Measurements from ENCODE around the gene PLCB3. TPM values are rescaled to one million over a fixed set of nuclear protein-coding genes. Genes with fewer than 3 reads are reported as not detected.
A peak's percentile ranks its signal among the peaks of the same experiment; 100 is the strongest.

Gene PLCB3
- total RNA-seq, 1 experiment from 2014 or later, result 42.3 TPM

DNA sequence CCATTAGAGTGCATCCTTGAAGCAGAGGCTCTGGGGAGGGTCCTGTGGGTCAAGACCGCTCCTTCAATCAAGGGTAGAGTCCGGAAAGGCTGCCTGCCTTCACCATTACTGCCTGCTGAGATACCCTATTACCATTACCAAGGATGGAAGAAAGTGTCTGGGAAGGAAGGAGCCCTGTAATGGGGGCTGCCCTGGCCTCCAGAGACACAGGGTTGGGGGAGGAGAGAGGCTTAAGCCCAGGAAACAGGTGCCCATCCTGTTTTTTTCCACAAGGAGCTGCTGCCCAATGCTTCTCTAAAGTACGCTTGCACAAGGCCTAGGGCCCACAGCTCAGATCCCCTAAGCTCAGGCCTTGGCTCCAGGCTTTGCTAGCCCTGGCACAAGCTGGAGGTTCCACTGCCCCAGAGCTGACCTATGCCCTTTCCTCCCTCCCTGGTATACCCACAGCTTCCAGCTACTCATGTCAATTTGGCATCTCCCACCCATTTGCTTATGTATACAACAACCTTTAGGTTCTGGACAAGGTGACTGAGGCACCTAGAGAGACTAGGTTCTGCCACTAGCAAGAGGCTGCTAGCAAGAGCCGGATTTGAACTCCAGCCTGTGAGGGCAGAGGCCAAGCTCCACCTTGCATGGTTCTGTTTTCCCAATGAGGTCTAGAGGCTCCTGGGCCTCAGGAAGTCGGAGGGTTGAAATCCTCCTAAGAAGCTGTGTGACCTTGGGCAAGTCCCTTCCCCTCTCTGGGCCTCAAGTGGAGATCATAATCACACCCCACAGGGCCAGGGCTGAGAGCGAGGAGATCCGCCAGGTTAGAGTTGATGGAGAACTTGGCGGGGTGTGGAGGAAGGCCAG lies 1.5 kb upstream of the PLCB3 start:
- no peak for DNase-seq (ENCODE audit: low read depth)

DNA sequence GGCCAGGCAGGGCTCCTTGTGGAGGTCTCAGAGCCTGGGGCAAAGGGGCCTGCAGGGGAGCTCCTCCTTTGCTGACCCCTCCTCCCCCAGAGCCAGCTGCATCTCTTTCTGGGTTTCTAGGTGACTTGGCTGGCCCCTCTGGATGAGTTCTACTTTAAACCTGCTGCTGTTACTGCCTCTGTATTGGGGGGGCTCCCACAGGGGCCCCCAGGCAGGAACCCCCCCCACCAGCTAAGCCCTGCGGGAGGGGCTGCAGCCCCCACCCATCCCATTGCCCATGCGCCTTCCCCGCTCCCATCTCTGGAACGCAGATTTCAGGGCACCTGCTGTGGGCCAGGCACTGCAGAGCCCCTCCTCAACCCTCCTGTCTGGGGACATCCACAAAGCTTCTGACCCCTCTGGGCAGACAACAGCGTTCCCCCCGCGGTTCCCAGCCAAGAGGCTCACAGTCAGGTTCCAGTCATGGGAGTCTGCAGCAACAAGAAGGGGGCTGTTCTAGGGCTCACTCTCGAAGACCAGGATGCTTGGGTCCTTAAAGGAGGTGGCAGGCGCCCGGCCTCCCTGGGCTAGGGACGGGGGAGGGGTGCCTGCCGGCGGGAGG lies 815 bp upstream of the PLCB3 start:
- DNase-seq (ENCODE audit: low read depth), result peak; percentile 40

DNA sequence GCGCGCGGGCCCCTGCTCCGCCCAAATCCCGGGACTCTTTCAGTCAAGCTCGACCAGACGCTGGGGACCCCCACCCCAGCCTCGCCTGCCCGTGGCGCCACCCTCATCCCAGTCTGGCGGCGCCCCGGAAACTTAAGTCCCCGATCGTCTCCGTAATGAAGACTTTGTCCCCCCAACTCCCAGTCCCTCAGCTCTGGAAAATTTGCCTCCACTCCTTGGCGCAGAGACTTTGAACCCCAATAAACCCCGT lies 348 bp downstream of the PLCB3 start:
- no peak for DNase-seq (ENCODE audit: low read depth)

DNA sequence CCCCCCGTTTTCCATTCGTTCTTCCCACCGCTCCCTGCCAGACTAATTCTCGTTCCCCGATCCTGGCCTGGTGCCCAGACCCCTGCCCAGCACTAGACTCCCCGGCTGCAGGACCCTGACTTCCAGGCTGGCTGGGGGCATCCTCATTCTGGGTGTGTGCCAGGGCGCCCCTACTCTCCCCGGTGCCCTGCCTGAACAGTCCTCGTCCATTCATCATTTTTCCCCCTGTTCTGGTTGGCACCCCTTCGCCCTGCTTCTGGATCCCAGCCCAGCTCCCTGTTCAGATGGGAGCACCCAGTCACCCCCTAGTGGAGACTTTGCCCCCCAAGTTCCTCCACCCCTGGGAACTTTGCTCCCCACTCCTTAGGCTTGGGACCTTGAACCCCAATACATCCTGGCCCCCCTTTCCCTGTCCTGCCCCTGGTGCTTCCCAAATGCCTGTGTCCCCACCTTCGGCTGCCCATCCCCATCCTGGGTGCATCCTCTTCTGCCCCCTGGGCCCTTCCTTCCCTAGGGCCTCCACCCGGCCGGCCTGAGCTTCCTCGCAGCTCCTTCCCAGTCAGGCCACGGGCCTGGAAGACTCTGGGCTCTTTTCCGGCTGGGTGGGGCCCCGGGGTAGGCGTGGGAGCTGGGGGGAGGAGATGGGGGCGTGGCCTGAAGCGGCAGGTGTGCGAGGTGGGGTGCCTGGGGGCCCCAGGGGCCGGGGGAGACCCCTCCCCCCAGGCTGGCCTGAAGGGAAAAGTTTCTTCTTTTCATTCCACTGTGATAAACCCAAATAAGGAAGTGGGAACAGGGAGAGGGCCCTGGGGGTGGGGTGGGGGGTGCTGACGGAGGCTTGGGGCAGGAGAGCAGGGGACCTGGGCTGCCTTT lies 908 bp downstream of the PLCB3 start:
- peak; percentile 58 for DNase-seq (ENCODE audit: low read depth)

DNA sequence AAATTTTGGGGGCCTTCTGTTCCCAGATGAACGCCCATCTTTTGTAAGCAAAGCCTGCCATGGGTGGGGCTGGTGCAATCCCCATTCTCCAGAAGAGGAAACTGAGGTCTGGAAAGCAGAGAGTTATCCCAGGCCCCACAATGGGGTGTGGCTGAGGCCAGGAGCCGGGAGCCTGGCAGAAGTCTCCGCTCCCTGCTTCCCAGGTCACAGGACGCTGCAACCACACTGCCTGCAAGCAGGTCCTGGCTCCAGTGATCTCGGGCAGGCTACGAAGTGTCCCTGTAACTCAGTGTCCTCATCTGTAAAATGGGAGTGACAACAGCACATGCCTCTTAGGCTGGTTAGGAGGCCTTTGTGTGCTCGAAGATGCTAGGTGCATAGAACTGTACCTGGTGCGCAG lies 1.7 kb downstream of the PLCB3 start:
- no peak for DNase-seq (ENCODE audit: low read depth)

DNA sequence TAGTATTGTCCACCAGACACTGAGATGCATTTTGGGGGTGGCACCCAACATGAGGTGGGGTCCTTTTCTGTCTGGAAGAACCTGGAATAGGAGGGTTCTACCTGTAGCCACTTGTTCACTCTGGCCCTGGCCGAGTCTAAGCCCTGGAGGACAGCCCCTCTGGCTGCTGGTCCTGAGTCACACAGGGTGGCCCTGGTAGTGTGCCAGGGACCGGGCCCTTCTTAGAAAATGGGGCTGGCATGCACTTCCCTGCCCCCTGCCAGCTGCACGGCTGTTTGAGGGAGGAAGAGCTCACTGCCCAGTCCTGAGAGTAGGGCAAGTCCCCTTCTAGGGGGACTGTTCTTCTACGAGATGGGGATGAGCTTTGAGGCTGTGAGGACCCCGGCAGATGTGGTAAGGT lies 2.2 kb downstream of the PLCB3 start:
- peak; percentile 59 for DNase-seq (ENCODE audit: low read depth)

DNA sequence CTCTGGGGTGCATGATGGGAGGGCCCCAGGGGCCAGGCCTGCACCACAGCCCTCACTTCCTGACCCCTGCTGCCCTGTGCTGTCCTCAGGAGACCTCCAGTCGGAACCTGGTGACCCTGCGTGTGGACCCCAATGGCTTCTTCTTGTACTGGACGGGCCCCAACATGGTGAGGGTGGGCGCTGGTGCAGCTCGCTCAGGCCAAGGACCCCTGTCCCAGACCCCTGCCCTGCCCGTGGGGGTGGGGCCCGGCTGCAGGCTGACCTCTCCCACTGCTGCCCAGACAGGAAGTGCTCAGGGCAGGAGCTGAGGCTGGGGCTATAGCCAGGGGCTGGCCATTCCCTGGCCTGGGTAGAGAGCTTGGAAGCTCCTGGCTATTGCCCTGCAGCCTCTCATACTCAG lies 3.0 kb downstream of the PLCB3 start:
- DNase-seq (ENCODE audit: low read depth), result no peak

DNA sequence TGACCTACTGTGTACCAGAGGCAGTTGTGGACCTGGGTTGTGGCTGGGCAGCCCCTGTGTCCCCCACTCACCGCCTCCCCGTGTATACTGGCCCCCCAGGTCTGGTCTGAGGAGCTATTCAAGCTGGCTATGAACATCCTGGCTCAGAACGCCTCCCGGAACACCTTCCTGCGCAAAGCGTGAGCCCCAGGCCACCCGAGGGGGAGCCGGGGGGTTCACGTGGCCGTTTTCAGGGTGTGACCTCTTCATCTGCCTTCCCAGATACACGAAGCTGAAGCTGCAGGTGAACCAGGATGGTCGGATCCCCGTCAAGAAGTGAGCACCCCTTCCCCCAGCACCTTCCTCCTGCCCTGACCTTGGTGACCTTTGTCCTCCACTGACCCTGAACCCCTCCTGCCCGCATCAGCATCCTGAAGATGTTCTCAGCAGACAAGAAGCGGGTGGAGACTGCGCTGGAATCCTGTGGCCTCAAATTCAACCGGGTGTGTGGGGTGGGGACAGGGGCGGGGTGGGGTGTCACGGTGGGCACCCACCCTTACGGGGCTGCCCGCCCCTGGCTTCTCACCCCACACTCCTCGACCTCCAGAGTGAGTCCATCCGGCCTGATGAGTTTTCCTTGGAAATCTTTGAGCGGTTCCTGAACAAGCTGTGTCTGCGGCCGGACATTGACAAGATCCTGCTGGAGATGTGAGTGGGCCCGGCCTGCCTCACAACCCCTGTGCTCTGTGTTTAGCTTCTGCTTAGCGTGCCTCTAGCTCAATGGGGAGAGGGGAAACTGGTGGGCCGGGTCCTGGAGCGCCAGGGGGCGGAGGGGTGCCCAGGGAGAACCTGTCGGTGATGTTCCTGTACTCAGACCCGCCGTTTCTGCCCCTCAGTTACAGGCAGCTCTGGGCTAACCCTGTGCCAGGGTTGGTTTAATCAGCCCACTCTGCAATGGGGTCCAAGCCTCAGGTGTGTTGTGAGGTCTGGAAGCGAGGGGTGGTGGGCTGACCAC lies 4.1 kb downstream of the PLCB3 start:
- no peak for DNase-seq (ENCODE audit: low read depth)

DNA sequence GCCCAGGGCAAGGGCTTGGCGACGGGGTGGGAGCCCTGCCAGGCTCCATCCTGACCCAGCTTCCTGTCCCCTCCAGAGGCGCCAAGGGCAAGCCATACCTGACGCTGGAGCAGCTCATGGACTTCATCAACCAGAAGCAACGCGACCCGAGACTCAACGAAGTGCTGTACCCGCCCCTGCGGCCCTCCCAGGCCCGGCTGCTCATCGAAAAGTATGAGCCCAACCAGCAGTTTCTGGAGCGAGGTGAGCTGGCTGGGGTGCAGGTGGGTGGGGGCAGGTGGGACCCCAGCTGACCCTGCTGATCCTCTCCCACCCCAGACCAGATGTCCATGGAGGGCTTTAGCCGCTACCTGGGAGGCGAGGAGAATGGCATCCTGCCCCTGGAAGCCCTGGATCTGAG lies 5.0 kb downstream of the PLCB3 start:
- DNase-seq (ENCODE audit: low read depth), result no peak

DNA sequence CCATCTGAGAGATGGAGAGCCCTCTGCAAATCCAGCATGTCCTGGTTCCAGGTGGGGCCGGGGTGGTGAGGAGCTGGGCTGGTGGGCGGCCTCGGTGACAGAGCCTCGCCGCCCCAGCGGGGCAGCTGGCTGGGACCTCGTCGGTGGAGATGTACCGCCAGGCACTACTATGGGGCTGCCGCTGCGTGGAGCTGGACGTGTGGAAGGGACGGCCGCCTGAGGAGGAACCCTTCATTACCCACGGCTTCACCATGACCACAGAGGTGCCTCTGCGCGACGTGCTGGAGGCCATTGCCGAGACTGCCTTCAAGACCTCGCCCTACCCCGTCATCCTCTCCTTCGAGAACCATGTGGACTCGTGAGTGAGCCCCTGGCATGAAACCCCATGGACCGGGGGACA lies 7.0 kb downstream of the PLCB3 start:
- DNase-seq (ENCODE audit: low read depth), result no peak

DNA sequence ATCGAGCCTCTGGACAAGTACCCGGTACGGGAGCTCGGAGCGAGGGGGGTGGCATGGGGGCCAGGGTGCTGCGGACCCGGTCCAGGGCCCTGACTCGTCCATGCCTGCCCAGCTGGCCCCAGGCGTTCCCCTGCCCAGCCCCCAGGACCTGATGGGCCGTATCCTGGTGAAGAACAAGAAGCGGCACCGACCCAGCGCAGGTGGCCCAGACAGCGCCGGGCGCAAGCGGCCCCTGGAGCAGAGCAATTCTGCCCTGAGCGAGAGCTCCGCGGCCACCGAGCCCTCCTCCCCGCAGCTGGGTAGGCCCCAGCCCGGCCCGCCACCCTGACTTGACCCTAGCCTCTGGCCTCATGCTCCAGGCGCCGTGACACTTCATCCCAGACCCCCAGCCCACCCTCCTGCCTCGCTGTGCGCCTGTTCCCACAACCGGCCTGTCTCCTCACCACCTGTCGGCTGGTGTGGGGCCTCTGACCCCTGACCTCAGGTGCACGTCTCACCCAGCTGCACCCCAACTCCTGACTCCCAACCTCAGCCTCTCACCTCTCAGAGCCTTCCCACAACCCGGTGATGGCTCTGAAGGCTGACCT lies 7.7 kb downstream of the PLCB3 start:
- DNase-seq (ENCODE audit: low read depth), result no peak

DNA sequence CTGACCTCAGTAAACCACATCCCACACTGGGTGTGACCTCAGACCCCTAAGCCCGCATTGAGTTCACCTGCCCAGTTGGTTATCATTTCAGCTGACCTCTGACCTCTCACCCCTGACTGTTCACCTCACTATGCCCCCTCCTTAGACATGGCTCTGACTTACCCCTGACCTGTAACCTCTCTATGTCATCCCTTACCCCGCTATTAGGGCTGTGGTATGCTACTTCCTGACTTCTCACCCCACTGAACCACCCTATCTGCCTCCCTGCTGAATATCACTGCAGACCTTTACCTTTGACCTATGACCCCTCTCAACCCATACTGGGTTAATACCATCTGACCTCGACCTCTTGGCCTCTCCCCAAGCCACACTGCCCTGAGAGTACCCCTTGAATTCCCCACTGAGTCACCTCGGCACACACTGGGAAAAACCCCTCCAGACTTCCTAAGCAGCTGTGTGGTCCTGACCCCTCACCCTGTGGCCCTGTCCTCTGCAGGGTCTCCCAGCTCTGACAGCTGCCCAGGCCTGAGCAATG lies 8.3 kb downstream of the PLCB3 start:
- no peak for DNase-seq (ENCODE audit: low read depth)

DNA sequence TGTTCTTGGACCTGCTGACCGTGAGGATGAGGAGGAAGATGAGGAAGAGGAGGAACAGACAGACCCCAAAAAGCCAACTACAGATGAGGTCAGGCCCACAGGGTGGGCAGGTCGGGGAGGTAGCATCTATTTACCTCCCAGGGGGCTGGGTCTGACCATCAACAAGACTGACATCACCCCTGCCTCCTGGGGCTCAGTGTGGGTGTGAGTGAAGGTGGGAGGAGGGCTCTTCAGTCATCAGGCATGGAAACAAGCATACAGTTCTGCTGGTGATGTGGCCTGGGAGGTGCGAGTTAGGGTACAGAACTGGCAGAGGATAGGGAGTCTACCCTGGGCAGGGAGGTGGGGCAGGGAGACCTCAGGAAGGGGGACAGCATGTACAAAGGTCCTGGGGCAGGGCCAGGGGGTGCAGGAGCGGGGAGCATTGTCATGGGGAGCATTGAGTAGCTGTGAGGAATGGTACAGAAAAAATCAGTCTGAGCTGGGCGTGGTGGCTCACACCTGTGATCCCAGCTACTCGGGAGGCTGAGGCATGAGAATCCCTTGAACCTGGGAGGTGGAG lies 8.9 kb downstream of the PLCB3 start:
- DNase-seq (ENCODE audit: low read depth), result no peak

DNA sequence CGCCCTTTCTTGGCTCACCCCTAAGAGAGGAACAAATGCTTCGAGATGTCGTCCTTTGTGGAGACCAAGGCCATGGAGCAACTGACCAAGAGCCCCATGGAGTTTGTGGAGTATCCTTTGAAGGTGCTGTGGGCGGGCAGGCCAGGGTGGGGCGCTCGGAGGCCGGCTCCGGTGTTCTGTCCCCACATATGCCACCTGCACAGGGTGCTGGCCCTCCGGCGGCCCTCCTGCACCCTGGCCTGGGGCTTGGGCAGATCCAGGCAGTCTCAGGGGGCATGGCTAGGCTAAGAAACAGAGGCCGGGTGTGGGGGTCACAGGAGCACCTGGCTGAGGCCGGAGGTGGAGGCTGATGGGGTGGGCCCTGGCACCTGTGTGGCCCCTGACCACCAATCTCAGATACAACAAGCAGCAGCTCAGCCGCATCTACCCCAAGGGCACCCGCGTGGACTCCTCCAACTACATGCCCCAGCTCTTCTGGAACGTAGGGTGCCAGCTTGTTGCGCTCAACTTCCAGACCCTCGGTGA lies 10.3 kb downstream of the PLCB3 start:
- DNase-seq (ENCODE audit: low read depth), result no peak

DNA sequence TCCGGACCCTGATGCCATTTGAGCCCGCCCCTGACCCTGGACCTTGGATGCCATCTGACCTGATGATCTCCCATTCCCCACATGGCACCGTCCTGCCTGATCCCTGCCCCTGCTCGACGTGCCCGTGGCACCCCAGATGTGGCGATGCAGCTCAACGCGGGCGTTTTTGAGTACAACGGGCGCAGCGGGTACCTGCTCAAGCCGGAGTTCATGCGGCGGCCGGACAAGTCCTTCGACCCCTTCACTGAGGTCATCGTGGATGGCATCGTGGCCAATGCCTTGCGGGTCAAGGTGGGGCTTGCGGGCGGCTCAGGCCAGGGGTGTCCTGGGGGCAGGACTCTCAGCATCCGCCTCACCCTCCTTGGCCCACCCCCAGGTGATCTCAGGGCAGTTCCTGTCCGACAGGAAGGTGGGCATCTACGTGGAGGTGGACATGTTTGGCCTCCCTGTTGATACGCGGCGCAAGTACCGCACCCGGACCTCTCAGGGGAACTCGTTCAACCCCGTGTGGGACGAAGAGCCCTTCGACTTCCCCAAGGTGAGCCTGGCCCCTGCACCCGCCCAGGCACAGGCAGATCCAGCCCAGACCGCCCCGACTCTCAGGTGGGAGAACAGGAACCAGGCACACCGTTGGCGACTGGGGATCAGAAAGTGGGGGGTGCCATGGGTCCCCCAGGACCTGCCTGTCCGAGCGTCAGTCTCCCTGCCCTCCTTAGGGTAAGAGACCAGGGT lies 11.1 kb downstream of the PLCB3 start:
- DNase-seq (ENCODE audit: low read depth), result no peak

DNA sequence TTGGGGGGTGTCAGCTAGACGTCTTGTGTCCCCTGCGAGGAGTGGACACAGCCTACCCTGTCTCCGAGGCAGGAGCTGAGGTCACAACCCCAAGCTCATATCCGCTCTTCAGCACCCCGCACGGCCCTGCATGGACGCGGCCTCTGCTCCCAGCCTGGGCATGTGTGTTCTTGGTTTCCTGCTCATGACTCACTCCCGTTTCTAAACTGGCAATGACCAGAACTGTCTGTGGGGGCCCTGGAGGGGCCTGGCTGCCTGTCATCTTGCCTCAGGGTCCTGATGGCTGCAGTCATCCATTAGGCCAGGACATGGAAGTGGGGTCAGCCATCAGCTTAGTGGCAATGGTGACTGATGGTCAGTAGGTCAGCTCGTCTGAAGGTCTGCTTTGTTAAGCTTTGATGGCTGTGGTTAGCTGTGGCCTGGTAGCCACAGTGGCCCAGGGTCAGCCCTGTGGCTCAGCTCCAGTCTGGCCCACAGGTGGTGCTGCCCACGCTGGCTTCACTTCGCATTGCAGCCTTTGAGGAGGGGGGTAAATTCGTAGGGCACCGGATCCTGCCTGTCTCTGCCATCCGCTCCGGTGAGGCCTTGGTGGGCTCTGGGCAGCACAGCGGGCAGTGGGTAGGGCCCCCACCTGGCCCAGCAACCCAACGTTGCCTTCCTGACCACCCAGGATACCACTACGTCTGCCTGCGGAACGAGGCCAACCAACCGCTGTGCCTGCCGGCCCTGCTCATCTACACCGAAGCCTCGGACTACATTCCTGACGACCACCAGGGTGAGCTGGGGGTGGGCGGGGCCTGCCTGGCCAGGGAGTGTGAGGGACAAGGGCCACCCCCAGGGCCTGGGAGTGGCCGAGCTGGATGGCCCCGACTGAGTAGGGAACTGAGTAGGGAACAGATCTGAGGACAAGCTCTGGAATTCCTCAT lies 12.0 kb downstream of the PLCB3 start:
- DNase-seq (ENCODE audit: low read depth), result peak; percentile 87

DNA sequence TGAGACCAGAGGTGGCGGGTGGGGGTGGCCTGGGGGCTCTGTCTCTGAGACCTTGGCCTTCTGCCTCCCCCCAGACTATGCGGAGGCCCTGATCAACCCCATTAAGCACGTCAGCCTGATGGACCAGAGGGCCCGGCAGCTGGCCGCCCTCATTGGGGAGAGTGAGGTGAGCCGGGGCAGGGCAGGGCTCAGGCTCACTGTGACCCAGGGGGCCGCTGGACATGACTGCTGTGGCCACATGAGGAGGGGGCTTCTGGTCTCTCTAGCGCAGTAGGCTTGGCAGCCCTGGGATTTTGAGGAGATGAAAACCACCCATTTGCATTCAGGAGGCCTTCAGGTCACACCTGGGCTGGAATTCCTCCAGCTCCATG lies 12.6 kb downstream of the PLCB3 start:
- no peak for DNase-seq (ENCODE audit: low read depth)

DNA sequence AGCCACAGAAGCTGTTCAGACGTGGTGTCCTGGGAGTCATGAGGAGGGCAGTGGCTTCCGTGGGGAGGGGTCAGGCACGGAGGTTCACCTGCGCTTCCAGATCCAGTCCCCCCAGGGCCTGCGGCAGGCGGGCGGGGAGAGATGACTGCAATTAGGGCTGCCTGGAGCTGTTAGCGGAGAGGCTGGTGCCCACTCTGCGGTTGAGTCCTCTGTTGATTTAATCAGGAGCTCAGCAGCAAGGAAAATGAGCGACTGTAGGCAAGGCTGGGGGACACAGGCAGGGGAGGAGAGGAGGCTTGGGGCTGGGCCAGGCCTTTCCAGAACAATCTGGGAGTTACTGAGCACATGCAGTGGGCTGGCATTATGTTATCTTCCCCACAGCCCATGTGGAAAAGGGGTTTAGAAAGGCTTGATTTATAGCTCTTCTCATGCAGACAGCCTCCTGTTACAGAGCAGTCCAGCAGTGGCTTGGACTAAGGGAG lies 13.1 kb downstream of the PLCB3 start:
- no peak for DNase-seq (ENCODE audit: low read depth)

Data from M059J (cell line).